ENCODE measurements around the gene ATP6V1G2. TPM values are rescaled to one million over a fixed set of nuclear protein-coding genes. Genes with fewer than 3 reads are reported as not detected.

Gene ATP6V1G2
- total and polyA plus RNA-seq, 2 of the 4 experiments (the other 2 are of a cell fraction) = 1.4 to 6.5 TPM

DNA sequence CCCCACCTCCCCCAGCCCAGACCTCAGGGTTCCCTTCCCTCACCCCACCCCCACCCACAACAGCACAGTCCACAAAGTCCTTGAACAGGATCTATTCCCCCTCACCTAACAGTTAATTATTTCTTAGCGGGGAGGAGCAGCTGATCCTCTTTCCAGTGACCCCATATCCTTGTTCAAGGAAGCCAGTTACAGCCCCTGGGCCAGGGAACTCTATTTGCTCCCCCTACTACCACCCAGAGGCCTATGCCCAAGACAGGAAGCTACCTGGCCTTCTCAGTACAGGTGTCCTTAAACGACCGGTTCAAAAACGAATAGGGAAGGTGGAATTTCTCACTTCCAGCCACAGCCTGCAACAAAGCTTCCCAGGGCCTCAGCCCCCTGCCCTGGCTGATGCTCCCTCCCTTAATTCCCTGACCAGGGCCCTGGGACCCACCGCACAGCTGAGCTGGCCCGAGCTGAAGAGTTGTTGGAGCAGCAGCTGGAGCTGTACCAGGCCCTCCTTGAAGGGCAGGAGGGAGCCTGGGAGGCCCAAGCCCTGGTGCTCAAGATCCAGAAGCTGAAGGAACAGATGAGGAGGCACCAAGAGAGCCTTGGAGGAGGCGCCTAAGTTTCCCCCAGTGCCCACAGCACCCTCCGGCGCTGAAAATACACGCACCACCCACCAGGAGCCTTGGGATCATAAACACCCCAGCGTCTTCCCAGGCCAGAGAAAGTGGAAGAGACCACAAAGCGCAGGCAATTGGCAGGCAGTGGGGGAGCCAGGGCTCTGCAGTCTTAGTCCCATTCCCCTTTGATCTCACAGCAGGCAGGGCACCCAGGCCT, 16.9 kb downstream of the ATP6V1G2 start:
- no peak overlapping the region for H4K91ac ChIP-seq (ENCODE audit: insufficient read depth, low read depth, low read length)
- H3K9me1 ChIP-seq (ENCODE audit: insufficient read depth, low read length) = peaks cover 20% of the 10 kb centered on the region
- in situ Hi-C loops (cut with MboI; ENCODE audit: low sequenced_read_pairs) (no loop called here), dilution Hi-C loops (cut with HindIII; ENCODE audit: low sequenced_read_pairs, unreplicated experiment) (no loop called here), intact Hi-C loops (cut with micrococcal nuclease) (loop anchor here (5.0 kb wide), 1 partner anchor 37 kb away; no protein-coding TSS in a partner anchor)
- H2AK9ac ChIP-seq (replicated peaks; ENCODE audit: low read depth, low read length, poor library complexity) = no peak overlapping the region
- H3K23ac ChIP-seq (ENCODE audit: low read depth, low read length) = no peak overlapping the region
- POLR2A ChIA-PET (ENCODE audit: unreplicated experiment) = no interaction called here
- H3K36me3 ChIP-seq (ENCODE audit: control insufficient read depth, insufficient read depth, low read length) = peaks cover 52% of the 10 kb centered on the region
- no peak overlapping the region for H4K8ac ChIP-seq (ENCODE audit: low read depth in 2 of 2, low read length in 2 of 2)
- no peak overlapping the region for H3K27ac ChIP-seq (ENCODE audit: insufficient read depth, low read length)
- CTCF ChIA-PET = no interaction called here
- H3K18ac ChIP-seq (ENCODE audit: low read depth, low read length) = no peak overlapping the region
- H3K56ac ChIP-seq (ENCODE audit: extremely low read depth, insufficient read depth, low read length) = no peak overlapping the region
- no peak overlapping the region for H3K14ac ChIP-seq (replicated peaks; ENCODE audit: low read depth, low read length)
- DNase-seq (no peak), ATAC-seq (ENCODE audit: low read depth) (no peak)
- H3K9ac ChIP-seq (ENCODE audit: low read depth, low read length) = no peak overlapping the region
- no peak overlapping the region for H2BK15ac ChIP-seq (ENCODE audit: low read depth, low read length)
- no peak overlapping the region for H2AK5ac ChIP-seq (ENCODE audit: low read depth, low read length)
- no peak overlapping the region for H2AFZ ChIP-seq (replicated peaks; ENCODE audit: low read length, poor library complexity)
- TF ChIP-seq NFE2L2 (IDR thresholded peaks at IDR 0.05; ENCODE audit: low read depth, low read length) (no peak), FOS (IDR thresholded peaks at IDR 0.05; ENCODE audit: low read depth, low read length) (no peak), CEBPB (IDR thresholded peaks at IDR 0.05; ENCODE audit: low read depth, low read length) (no peak), SMC3 (IDR thresholded peaks at IDR 0.05; ENCODE audit: low read depth, low read length) (no peak), RCOR1 (IDR thresholded peaks at IDR 0.05; ENCODE audit: insufficient replicate concordance, low read length) (no peak), CHD1 (IDR thresholded peaks at IDR 0.05; ENCODE audit: low read depth, low read length) (no peak), MAFK (IDR thresholded peaks at IDR 0.05; ENCODE audit: low read depth, low read length) (no peak), BHLHE40 (IDR thresholded peaks at IDR 0.05; ENCODE audit: low read depth, low read length) (no peak), MXI1 (IDR thresholded peaks at IDR 0.05; ENCODE audit: borderline replicate concordance, low read depth, low read length) (no peak), RFX5 (IDR thresholded peaks at IDR 0.05; ENCODE audit: low read depth, low read length) (no peak), POLR2A (IDR thresholded peaks at IDR 0.05; ENCODE audit: low read depth, low read length) (no peak)
- TF ChIP-seq, protein P1, sequence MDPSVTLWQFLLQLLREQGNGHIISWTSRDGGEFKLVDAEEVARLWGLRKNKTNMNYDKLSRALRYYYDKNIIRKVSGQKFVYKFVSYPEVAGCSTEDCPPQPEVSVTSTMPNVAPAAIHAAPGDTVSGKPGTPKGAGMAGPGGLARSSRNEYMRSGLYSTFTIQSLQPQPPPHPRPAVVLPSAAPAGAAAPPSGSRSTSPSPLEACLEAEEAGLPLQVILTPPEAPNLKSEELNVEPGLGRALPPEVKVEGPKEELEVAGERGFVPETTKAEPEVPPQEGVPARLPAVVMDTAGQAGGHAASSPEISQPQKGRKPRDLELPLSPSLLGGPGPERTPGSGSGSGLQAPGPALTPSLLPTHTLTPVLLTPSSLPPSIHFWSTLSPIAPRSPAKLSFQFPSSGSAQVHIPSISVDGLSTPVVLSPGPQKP (IDR thresholded peaks at IDR 0.05; ENCODE audit: borderline replicate concordance, low read depth, low read length) = no peak
- TF ChIP-seq, protein P2, sequence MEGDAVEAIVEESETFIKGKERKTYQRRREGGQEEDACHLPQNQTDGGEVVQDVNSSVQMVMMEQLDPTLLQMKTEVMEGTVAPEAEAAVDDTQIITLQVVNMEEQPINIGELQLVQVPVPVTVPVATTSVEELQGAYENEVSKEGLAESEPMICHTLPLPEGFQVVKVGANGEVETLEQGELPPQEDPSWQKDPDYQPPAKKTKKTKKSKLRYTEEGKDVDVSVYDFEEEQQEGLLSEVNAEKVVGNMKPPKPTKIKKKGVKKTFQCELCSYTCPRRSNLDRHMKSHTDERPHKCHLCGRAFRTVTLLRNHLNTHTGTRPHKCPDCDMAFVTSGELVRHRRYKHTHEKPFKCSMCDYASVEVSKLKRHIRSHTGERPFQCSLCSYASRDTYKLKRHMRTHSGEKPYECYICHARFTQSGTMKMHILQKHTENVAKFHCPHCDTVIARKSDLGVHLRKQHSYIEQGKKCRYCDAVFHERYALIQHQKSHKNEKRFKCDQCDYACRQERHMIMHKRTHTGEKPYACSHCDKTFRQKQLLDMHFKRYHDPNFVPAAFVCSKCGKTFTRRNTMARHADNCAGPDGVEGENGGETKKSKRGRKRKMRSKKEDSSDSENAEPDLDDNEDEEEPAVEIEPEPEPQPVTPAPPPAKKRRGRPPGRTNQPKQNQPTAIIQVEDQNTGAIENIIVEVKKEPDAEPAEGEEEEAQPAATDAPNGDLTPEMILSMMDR (conservative IDR thresholded peaks at IDR 0.05; ENCODE audit: low read depth, low read length) = no peak
- H3K4ac ChIP-seq (ENCODE audit: low read depth, low read length) = no peak overlapping the region
- no peak overlapping the region for H3K4me2 ChIP-seq (ENCODE audit: low read depth, low read length)
- no peak overlapping the region for H2BK20ac ChIP-seq (ENCODE audit: low read depth, low read length)
- H3K4me3 ChIP-seq (ENCODE audit: insufficient read depth, low read depth, low read length) = no peak overlapping the region
- no peak overlapping the region for H2BK120ac ChIP-seq (ENCODE audit: low read depth, low read length)
- no peaks in the 10 kb centered on the region for H3K9me3 ChIP-seq (ENCODE audit: control insufficient read depth, insufficient read depth, low read length)
- peaks cover 18 to 61% of the 10 kb centered on the region in 2 experiments; a peak in 3 of 4 replicates for H3K79me1 ChIP-seq (ENCODE audit: low read depth in 1 of 2, low read length in 2 of 2)
- H3K27me3 ChIP-seq (ENCODE audit: control insufficient read depth, insufficient read depth, low read length) = no peaks in the 10 kb centered on the region
- peaks cover 59% of the 10 kb centered on the region for H4K20me1 ChIP-seq (ENCODE audit: insufficient read depth, low read length)
- no TSS peak for BruUV-seq (replicated peaks)
- WGBS, 2 experiments (ENCODE audit: extremely low coverage in 2 of 2, insufficient read length in 1 of 2) = no CpG with 5 or more reads among the region's 12 CpGs
- H4K5ac ChIP-seq (ENCODE audit: low read depth, low read length) = no peak overlapping the region
- peaks cover 10% of the 10 kb centered on the region for H3K4me1 ChIP-seq (ENCODE audit: control insufficient read depth, insufficient read depth, low read length)
- no peak overlapping the region for H2BK5ac ChIP-seq (ENCODE audit: low read depth, low read length, poor library complexity, severe bottlenecking)
